Measurements from ENCODE around the gene RBM12. TPM values are rescaled to one million over a fixed set of nuclear protein-coding genes. Genes with fewer than 3 reads are reported as not detected.

The RBM12 gene
- total RNA-seq, 1 experiment from 2014 or later: 125 TPM

DNA sequence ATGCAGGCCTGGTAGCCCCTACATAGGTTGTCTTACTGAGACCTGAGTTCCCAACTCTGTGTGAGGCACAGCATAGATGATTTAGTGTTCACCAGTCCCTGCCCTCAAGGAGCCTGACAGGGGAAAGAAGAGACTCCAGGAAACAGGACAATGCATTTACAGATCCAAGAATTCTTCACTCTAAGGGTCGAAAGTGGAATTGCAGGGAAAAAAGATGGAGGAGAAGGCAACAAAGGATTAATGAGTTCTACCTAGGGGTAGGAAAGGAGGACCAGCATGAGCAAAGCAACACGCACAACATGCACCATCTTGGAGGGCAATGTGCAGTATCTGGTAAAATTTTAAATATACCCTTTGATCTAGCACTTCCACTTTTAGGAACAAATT, 43.1 kb downstream of the RBM12 start:
- POLR2A ChIA-PET: interaction anchor here (1.0 to 1.5 kb wide), 2 partner anchors 17 to 121 kb away, joined by 3 to 6 read pairs; partner anchors contain the start of gene RBM39
- CTCF ChIA-PET: interaction anchor here (0.7 to 6.7 kb wide), 6 partner anchors 14 to 53 kb away, joined by 3 to 62 read pairs (median 3); no protein-coding TSS in a partner anchor
- Mint-ChIP-seq H3K4me3 (no peak overlapping the region), H3K27ac (peak overlapping the region; percentile 36; the same call in 1 of the 2 replicates), H3K4me1 (peaks cover 15% of the 10 kb centered on the region), H3K36me3 (peaks cover 18% of the 10 kb centered on the region), H3K27me3 (ENCODE audit: low read depth) (peaks cover 11% of the 10 kb centered on the region), H3K9me3 (peaks cover 4% of the 10 kb centered on the region; the same call in 1 of the 2 replicates)
- no peak for TF ChIP-seq CBFB (CRISPR knock-in tag; IDR thresholded peaks at IDR 0.05; ENCODE audit: low read depth)
- no peak for TF ChIP-seq ZBTB21 (CRISPR knock-in tag; IDR thresholded peaks at IDR 0.05; ENCODE audit: borderline replicate concordance)
- TF ChIP-seq TEAD1 (CRISPR knock-in tag; IDR thresholded peaks at IDR 0.05): no peak
- no peak for TF ChIP-seq E2F1 (CRISPR knock-in tag; IDR thresholded peaks at IDR 0.05)
- TF ChIP-seq, protein P1, sequence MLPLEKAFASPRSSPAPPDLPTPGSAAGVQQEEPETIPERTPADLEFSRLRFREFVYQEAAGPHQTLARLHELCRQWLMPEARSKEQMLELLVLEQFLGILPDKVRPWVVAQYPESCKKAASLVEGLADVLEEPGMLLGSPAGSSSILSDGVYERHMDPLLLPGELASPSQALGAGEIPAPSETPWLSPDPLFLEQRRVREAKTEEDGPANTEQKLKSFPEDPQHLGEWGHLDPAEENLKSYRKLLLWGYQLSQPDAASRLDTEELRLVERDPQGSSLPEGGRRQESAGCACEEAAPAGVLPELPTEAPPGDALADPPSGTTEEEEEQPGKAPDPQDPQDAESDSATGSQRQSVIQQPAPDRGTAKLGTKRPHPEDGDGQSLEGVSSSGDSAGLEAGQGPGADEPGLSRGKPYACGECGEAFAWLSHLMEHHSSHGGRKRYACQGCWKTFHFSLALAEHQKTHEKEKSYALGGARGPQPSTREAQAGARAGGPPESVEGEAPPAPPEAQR (CRISPR knock-in tag; IDR thresholded peaks at IDR 0.05): no peak
- no peak for TF ChIP-seq ZMAT4 (CRISPR knock-in tag; IDR thresholded peaks at IDR 0.05)
- TF ChIP-seq, protein P2, sequence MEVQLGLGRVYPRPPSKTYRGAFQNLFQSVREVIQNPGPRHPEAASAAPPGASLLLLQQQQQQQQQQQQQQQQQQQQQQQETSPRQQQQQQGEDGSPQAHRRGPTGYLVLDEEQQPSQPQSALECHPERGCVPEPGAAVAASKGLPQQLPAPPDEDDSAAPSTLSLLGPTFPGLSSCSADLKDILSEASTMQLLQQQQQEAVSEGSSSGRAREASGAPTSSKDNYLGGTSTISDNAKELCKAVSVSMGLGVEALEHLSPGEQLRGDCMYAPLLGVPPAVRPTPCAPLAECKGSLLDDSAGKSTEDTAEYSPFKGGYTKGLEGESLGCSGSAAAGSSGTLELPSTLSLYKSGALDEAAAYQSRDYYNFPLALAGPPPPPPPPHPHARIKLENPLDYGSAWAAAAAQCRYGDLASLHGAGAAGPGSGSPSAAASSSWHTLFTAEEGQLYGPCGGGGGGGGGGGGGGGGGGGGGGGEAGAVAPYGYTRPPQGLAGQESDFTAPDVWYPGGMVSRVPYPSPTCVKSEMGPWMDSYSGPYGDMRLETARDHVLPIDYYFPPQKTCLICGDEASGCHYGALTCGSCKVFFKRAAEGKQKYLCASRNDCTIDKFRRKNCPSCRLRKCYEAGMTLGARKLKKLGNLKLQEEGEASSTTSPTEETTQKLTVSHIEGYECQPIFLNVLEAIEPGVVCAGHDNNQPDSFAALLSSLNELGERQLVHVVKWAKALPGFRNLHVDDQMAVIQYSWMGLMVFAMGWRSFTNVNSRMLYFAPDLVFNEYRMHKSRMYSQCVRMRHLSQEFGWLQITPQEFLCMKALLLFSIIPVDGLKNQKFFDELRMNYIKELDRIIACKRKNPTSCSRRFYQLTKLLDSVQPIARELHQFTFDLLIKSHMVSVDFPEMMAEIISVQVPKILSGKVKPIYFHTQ (CRISPR knock-in tag; IDR thresholded peaks at IDR 0.05): no peak
- no peak for TF ChIP-seq ATF2 (CRISPR knock-in tag; IDR thresholded peaks at IDR 0.05; ENCODE audit: borderline replicate concordance, low read depth)
- no peak for TF ChIP-seq FOXJ3 (CRISPR knock-in tag; IDR thresholded peaks at IDR 0.05; ENCODE audit: borderline replicate concordance)
- TF ChIP-seq ZNF121 (CRISPR knock-in tag; IDR thresholded peaks at IDR 0.05): no peak
- no peak for TF ChIP-seq GABPB1 (CRISPR knock-in tag; IDR thresholded peaks at IDR 0.05)
- no peak for TF ChIP-seq CREB1 (CRISPR knock-in tag; IDR thresholded peaks at IDR 0.05)
- TF ChIP-seq OVOL2 (CRISPR knock-in tag; IDR thresholded peaks at IDR 0.05; ENCODE audit: borderline replicate concordance): no peak
- TF ChIP-seq, protein P3, sequence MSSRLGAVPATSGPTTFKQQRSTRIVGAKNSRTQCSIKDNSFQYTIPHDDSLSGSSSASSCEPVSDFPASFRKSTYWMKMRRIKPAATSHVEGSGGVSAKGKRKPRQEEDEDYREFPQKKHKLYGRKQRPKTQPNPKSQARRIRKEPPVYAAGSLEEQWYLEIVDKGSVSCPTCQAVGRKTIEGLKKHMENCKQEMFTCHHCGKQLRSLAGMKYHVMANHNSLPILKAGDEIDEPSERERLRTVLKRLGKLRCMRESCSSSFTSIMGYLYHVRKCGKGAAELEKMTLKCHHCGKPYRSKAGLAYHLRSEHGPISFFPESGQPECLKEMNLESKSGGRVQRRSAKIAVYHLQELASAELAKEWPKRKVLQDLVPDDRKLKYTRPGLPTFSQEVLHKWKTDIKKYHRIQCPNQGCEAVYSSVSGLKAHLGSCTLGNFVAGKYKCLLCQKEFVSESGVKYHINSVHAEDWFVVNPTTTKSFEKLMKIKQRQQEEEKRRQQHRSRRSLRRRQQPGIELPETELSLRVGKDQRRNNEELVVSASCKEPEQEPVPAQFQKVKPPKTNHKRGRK (CRISPR knock-in tag; IDR thresholded peaks at IDR 0.05; ENCODE audit: borderline replicate concordance): no peak
- TF ChIP-seq NR2C2 (CRISPR knock-in tag; IDR thresholded peaks at IDR 0.05): no peak
- TF ChIP-seq FOXK1 (CRISPR knock-in tag; IDR thresholded peaks at IDR 0.05): no peak
- TF ChIP-seq, protein P4, sequence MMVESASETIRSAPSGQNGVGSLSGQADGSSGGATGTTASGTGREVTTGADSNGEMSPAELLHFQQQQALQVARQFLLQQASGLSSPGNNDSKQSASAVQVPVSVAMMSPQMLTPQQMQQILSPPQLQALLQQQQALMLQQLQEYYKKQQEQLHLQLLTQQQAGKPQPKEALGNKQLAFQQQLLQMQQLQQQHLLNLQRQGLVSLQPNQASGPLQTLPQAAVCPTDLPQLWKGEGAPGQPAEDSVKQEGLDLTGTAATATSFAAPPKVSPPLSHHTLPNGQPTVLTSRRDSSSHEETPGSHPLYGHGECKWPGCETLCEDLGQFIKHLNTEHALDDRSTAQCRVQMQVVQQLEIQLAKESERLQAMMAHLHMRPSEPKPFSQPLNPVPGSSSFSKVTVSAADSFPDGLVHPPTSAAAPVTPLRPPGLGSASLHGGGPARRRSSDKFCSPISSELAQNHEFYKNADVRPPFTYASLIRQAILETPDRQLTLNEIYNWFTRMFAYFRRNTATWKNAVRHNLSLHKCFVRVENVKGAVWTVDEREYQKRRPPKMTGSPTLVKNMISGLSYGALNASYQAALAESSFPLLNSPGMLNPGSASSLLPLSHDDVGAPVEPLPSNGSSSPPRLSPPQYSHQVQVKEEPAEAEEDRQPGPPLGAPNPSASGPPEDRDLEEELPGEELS (CRISPR knock-in tag; IDR thresholded peaks at IDR 0.05): no peak
- TF ChIP-seq GTF2I (CRISPR knock-in tag; conservative IDR thresholded peaks at IDR 0.05): no peak
- ATAC-seq (no peak), DNase-seq (ENCODE audit: low spot score) (no peak)
